GM12872 (cell line): Measurements from ENCODE around the gene TSHB.

Experiments used
- CTCF ChIP-seq: IDR thresholded peaks from 3 replicates; pipeline ENCODE4 v1.5.1; 2011; ENCODE audit warnings: low read depth, mild to moderate bottlenecking, low read length, moderate library complexity; ENCODE audit not compliant: insufficient read depth

The TSHB gene

GRCh38 chr1:115012434-115012833 lies 17.2 kb upstream of the TSHB start:
- TF ChIP-seq CTCF: no peak

- no peak for TF ChIP-seq CTCF
Observed at GRCh38 chr1:115013792-115014191, 15.8 kb upstream of the TSHB start.

GRCh38 chr1:115021145-115021544 lies 8.5 kb upstream of the TSHB start:
- TF ChIP-seq CTCF: no peak

GRCh38 chr1:115023593-115023992 lies 6.0 kb upstream of the TSHB start:
- TF ChIP-seq CTCF: no peak

GRCh38 chr1:115031595-115031994 lies 2.0 kb downstream of the TSHB start:
- no peak for TF ChIP-seq CTCF

- TF ChIP-seq CTCF: no peak
Observed at GRCh38 chr1:115035652-115036051, 6.0 kb downstream of the TSHB start.

- no peak for TF ChIP-seq CTCF
Observed at GRCh38 chr1:115036814-115037507, 7.3 kb downstream of the TSHB start.

GRCh38 chr1:115040501-115040900 lies 10.9 kb downstream of the TSHB start:
- TF ChIP-seq CTCF: no peak
